GM12878 (cell line): ENCODE results near the gene PRSS57. TPM values are rescaled to one million over a fixed set of nuclear protein-coding genes. Genes with fewer than 3 reads are reported as not detected.

Experiments used
- ATAC-seq: fragments of 200-7000 bp; cut with Tn5 transposase; 3 replicates; pipeline ENCODE4 v1.9.1; 2020; ENCODE audit warnings: mild to moderate bottlenecking, moderate library complexity
- BruUV-seq: library from RNA; stranded (reverse); fragments of 400-500 nt; replicated peaks from 2 replicates; lab custom pipeline; 2021; lab: Mats Ljungman, UMichigan
- CTCF ChIA-PET: fragments of 300-600 bp; sonication (Branson Sonifier 250); formaldehyde crosslinking; extraction: SDS; loops from one replicate; lab custom pipeline; 2021; ENCODE audit warnings: inconsistent platforms; lab: Yijun Ruan, JAX
- POLR2A ChIA-PET: fragments of 350-600 bp; formaldehyde crosslinking; extraction: SDS; loops from one replicate; lab custom pipeline; 2021; ENCODE audit warnings: inconsistent platforms; lab: Charles Lee
- RAD21 ChIA-PET: fragments of 300-600 bp; sonication (Branson Sonifier 250); formaldehyde crosslinking; loops from one replicate; lab custom pipeline; 2023; ENCODE audit warnings: antibody characterized with exemption; ENCODE audit not compliant: unreplicated experiment; lab: Charles Lee
- SMC1A ChIA-PET: fragments of 300-600 bp; sonication (Branson Sonifier 250); formaldehyde crosslinking; loops from one replicate; lab custom pipeline; 2023; ENCODE audit not compliant: unreplicated experiment, uncharacterized antibody; lab: Charles Lee
- DNase-seq: peaks from one replicate; pipeline ENCODE4 v3.0.0-alpha.2; 2011; ENCODE audit warnings: low read depth, low spot score
- FAIRE-seq: peaks from 3 replicates; lab custom pipeline; 2011; peaks lifted over from hg19 to GRCh38; lab: Jason Lieb, UNC
- H2AFZ ChIP-seq: 2 replicates; pipeline ENCODE4 v1.6.0; 2011; ENCODE audit warnings: low read depth, low read length, control low read depth; ENCODE audit not compliant: control insufficient read depth
- H3K27ac ChIP-seq: 2 replicates; pipeline ENCODE4 v1.5.1; 2011; ENCODE audit warnings: control low read depth; ENCODE audit not compliant: control insufficient read depth, insufficient read depth
- H3K27me3 ChIP-seq, 2 experiments: replicated peaks in 1 of 2; 2 replicates each; pipeline versions ENCODE4 v1.6.0 to v1.6.1; 2011; ENCODE audit warnings: low read length in 1 of 2; ENCODE audit not compliant: control insufficient read depth in 2 of 2, insufficient read depth in 2 of 2
- H3K36me3 ChIP-seq, 2 experiments: 2 replicates each; pipeline ENCODE4 v1.5.1; 2011; ENCODE audit warnings: low read length in 1 of 2; ENCODE audit not compliant: control insufficient read depth in 2 of 2, insufficient read depth in 2 of 2
- H3K4me1 ChIP-seq: 2 replicates; pipeline ENCODE4 v1.6.1; 2011; ENCODE audit warnings: mild to moderate bottlenecking, low read length, moderate library complexity, mixed read lengths; ENCODE audit not compliant: control insufficient read depth, insufficient read depth
- H3K4me2 ChIP-seq: 2 replicates; pipeline ENCODE4 v1.6.0; 2011; ENCODE audit warnings: control low read depth; ENCODE audit not compliant: control insufficient read depth, insufficient read depth
- H3K4me3 ChIP-seq: fragments of 200-600 bp; sonication (generic); 2 replicates; pipeline ENCODE4 v1.5.1; 2016
- H3K79me2 ChIP-seq: 2 replicates; pipeline ENCODE4 v1.6.0; 2011; ENCODE audit warnings: low read length; ENCODE audit not compliant: control insufficient read depth, insufficient read depth
- H3K9ac ChIP-seq: 2 replicates; pipeline ENCODE4 v1.8.0; 2011; ENCODE audit warnings: low read length, control low read depth, mixed read lengths; ENCODE audit not compliant: control insufficient read depth, insufficient read depth
- H3K9me3 ChIP-seq: replicated peaks from 3 replicates; pipeline ENCODE4 v1.5.1; 2011; ENCODE audit warnings: mild to moderate bottlenecking, low read length; ENCODE audit not compliant: control insufficient read depth, insufficient read depth
- H4K20me1 ChIP-seq: 2 replicates; pipeline ENCODE4 v1.6.0; 2011; ENCODE audit not compliant: control insufficient read depth, insufficient read depth
- CEBPB ChIP-seq, 2 experiments: fragments of 150-350 bp in 1 of 2; IDR thresholded peaks; 2 replicates each; pipeline ENCODE4 v1.6.1; 2012 to 2014; ENCODE audit warnings: low read depth in 2 of 2, low read length in 2 of 2, borderline replicate concordance in 1 of 2, inconsistent platforms in 1 of 2
- MXI1 ChIP-seq: fragments of 150-350 bp; IDR thresholded peaks from 2 replicates; pipeline ENCODE4 v1.6.1; 2011; ENCODE audit warnings: low read depth, mild to moderate bottlenecking, inconsistent platforms, low read length, improper control_type of control experiment
- MYB ChIP-seq: fragments of 150-350 bp; IDR thresholded peaks from 2 replicates; pipeline ENCODE4 v1.6.1; 2014; ENCODE audit warnings: mild to moderate bottlenecking, low read depth, low read length, borderline replicate concordance
- RCOR1 ChIP-seq: conservative IDR thresholded peaks from 2 replicates; pipeline ENCODE4 v1.6.1; 2012; ENCODE audit warnings: low read depth, low read length, improper control_type of control experiment
- RELB ChIP-seq: fragments of 450-650 bp; IDR thresholded peaks from 2 replicates; pipeline ENCODE4 v1.6.1; 2017; ENCODE audit warnings: low read depth, mild to moderate bottlenecking, moderate library complexity
- ZBED1 ChIP-seq: IDR thresholded peaks from 2 replicates; pipeline ENCODE4 v1.6.1; 2016; ENCODE audit warnings: borderline replicate concordance
- WGBS: methylation state at CpG from one replicate; pipeline ENCODE4 v1.1.6; 2016; ENCODE audit warnings: low lambda C conversion rate; ENCODE audit not compliant: insufficient replicate concordance, insufficient coverage; ENCODE audit errors: missing lambda C conversion rate; 5-methylcytosine and 5-hydroxymethylcytosine counted together
- in situ Hi-C: fragments of 300-500 bp; cut with MboI; formaldehyde crosslinking; loops from 9 replicates; pipeline ENCODE4 v1.14.3; 2018; ENCODE audit warnings: mixed read lengths
- intact Hi-C: fragments of 100-400 bp; cut with micrococcal nuclease; formaldehyde crosslinking; loops from one replicate; pipeline ENCODE4 v1.14.2; 2022; ENCODE audit not compliant: unreplicated experiment
- polyA plus RNA-seq, 11 experiments: library from polyadenylated mRNA; depleted of rRNA in 4 of 11; unstranded in 6 of 11; stranded (reverse) in 5 of 11; fragments of >200 nt; fragmentation: Nextera tagmentation in 4 of 11; fragmentation: Illumina TruSeq in 1 of 11; extraction: Ambion mirVana in 4 of 11; extraction: Trizol in 1 of 11; gene quantifications; 1 replicate in 1 of 11; 2 replicates in 10 of 11; pipeline versions ENCODE4 v1.2.1 to v1.2.3, GENCODE V29; 2011 to 2016; ENCODE audit warnings: inconsistent platforms in 2 of 11, missing spikeins in 2 of 11, low read depth in 1 of 11
- total RNA-seq, 4 experiments: library from RNA; depleted of rRNA in 3 of 4; stranded (reverse); fragments of >200 nt in 3 of 4; fragmentation: Illumina TruSeq in 1 of 4; extraction: Trizol in 1 of 4; gene quantifications; 2 replicates each; pipeline versions ENCODE4 v1.2.1 to v1.2.3, GENCODE V29; 2013 to 2021

PRSS57 gene
- total and polyA plus RNA-seq, 10 of the 15 experiments (the other 5 are each of a cell fraction or from before 2014, with no cell fraction given): not detected

GRCh38 chr19:686589-687297 is 8.5 kb downstream of the PRSS57 start:
- H3K27ac ChIP-seq: no peak overlapping the region
- WGBS: 41% methylated on average over 16 of the region's 17 CpGs
- ChIA-PET POLR2A (interaction anchor here (0.6 kb wide), 1 partner anchor 55 kb away, joined by 3 read pairs; no protein-coding TSS in a partner anchor), CTCF (no interaction called here), SMC1A (no interaction called here), RAD21 (no interaction called here)
- DNase-seq (no peak), ATAC-seq (no peak), FAIRE-seq (no peak)
- in situ Hi-C loops (no loop called here), intact Hi-C loops (no loop called here)
- no peak overlapping the region for H3K4me2 ChIP-seq
- H3K79me2 ChIP-seq: no peaks in the 10 kb centered on the region
- no TSS peak for BruUV-seq
- no peaks in the 10 kb centered on the region for H3K36me3 ChIP-seq
- no peak for TF ChIP-seq RELB
- no peak for TF ChIP-seq CEBPB (IDR thresholded peaks at IDR 0.05; ENCODE audit: borderline replicate concordance in 1 of 2, low read depth in 2 of 2, low read length in 2 of 2)
- TF ChIP-seq RCOR1: no peak
- TF ChIP-seq ZBED1: no peak
- TF ChIP-seq MYB: no peak
- no peak for TF ChIP-seq MXI1
- H3K9me3 ChIP-seq: no peaks in the 10 kb centered on the region
- H4K20me1 ChIP-seq: no peaks in the 10 kb centered on the region
- no peak overlapping the region for H2AFZ ChIP-seq
- no peak overlapping the region for H3K4me3 ChIP-seq
- H3K27me3 ChIP-seq: no peaks in the 10 kb centered on the region
- H3K9ac ChIP-seq: no peak overlapping the region
- H3K4me1 ChIP-seq: no peaks in the 10 kb centered on the region
